ENCODE data around the gene VPS35L. TPM values are rescaled to one million over a fixed set of nuclear protein-coding genes. Genes with fewer than 3 reads are reported as not detected.
"Not testable (repeated sequence)": the region's sequence is repeated elsewhere in the genome, so short reads cannot be mapped to it uniquely, and the experiment has no call there.

VPS35L gene
- total RNA-seq, 1 donor from 2014 or later, result 22.4 TPM

DNA sequence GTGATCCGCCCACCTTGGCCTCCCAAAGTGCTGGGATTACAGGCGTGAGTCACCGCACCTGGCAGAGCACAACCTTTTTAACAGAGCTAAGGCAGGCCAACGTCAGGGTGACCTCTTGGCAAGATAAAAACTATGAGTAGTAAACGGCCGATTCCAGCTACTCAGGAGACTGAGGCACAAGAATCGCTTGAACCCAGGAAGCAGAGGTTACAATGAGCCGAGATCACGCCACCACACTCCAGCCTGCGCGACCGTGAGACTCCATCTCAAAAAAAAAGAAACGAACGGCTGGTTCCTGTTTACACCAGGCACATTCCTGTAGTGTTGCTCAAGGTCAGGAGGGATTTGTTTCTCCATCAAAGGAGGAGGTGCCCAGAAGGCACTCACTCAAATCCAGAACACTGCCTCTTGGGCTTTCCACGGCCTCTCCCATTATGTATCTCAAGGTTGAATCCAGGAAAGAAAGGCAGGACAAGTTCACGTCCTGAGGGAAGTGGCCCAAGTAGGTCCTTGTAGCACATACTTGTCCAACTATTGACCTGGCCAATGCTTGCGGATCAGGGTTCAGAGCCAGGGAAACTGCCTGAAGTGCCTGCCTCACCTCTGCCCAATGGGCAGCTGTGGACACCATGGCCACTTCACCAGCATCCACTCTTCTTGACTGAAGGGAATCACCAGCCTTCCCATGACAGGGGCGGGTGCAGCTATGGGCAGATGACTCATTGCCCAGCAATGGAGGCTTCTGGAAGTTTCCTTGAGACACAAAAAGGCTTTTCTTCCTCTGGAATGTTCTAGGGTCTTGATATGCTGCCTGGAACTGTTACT lies 149.0 kb downstream of the VPS35L start:
- intact Hi-C loops (cut with micrococcal nuclease), result no loop called here
- ATAC-seq, result peak; percentile 48
- DNase-seq, result no peak

DNA sequence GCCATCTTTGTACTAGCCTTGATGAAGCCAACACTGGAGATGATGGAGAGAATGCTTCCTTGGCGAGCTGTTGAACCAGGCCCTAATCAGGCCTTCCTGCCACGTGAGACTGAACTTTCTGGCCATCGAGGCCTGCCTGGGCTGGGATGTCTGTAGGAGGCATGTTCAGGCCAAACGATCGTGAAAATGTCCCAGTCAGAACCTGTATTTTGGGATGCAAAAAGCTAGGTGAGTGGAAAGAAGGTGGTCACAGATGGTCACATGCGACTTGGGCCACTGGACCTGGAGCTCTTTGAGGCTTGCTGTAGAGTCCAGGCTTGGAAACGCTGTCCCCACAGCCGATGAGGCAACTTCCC lies 149.6 kb downstream of the VPS35L start:
- no peak for DNase-seq
- no peak for ATAC-seq
- intact Hi-C loops (cut with micrococcal nuclease), result no loop called here

GRCh38 chr16:19705843-19706242 lies 150.3 kb downstream of the VPS35L start:
- ATAC-seq (peak; percentile 12), DNase-seq (no peak)
- intact Hi-C loops (cut with micrococcal nuclease), result no loop called here

GRCh38 chr16:19706846-19707245 lies 151.3 kb downstream of the VPS35L start:
- no peak for ATAC-seq
- intact Hi-C loops (cut with micrococcal nuclease), result no loop called here
- DNase-seq, result no peak

DNA sequence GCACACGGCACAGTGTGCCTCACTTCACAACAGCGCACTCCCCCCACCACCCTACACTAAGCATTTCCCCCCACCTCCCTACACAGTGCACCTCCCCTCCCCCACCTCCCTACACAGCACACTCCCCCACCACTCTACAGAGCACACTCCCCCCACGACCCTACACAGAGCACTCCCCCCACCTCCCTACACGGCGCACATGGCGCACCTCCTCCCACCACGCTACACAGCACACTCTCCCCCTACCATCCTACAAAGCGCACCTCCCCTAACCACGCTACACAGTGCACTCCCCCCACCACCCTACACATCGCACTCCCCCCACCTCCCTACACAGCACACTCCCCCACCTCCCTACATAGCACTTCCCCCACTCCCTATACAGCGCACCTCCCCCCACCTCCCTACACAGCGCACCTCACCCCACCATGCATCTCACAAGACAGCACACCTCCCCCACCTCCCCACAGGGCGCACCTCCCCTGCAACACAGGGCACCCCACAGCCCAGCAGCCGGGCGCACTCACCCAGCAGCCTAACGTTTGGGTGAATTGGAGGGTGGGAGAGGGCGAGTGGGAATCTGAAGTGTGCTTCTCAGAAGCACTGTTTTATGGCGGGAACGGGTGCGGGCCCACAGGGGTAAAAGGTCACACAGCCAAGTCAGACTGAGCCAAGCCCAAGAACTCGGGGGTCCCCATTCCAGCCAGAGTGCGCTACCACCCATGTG lies 152.2 kb downstream of the VPS35L start:
- intact Hi-C loops (cut with micrococcal nuclease), result no loop called here
- ATAC-seq, result no peak
- DNase-seq, result no peak

- ATAC-seq (no peak), DNase-seq (no peak)
- intact Hi-C loops (cut with micrococcal nuclease), result no loop called here
Measured at GRCh38 chr16:19708296-19709205, 153.0 kb downstream of the VPS35L start.

DNA sequence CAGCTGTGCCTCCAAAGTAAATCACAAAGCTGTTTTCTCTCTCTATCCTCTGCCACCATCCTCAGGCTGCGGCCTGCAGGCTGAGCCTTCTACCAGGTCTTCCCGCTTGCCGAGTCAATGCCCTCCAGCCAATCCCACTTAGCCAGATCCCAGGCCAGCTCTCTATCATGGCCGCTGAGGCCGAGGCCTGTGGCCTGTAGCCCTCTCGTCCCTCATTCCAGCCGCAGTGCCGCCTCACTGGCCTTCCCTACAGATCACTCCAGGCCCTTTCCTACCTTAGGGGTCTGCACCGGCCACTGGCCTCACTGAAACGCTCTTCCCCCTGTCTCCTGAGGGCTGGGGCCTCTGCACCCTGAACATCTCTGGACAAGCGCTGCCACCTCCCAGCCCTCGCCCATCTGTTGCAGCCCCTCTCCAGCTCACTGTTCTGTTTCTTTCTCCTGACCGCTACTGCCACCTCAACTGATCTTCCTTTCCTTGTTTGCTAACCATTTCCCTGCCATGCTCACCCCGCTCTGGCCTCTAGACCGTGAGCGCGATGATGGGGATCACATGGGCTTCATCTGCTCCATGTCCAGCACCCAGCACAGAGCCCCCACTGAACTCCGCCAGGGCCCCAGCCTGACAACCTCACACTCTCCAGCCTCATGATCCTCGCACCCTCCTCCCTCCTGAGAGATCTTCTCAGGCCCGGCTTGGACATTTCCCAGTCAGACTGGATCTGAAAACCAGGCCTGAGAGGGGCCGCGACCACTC lies 154.1 kb downstream of the VPS35L start:
- intact Hi-C loops (cut with micrococcal nuclease), result no loop called here
- no peak for DNase-seq

DNA sequence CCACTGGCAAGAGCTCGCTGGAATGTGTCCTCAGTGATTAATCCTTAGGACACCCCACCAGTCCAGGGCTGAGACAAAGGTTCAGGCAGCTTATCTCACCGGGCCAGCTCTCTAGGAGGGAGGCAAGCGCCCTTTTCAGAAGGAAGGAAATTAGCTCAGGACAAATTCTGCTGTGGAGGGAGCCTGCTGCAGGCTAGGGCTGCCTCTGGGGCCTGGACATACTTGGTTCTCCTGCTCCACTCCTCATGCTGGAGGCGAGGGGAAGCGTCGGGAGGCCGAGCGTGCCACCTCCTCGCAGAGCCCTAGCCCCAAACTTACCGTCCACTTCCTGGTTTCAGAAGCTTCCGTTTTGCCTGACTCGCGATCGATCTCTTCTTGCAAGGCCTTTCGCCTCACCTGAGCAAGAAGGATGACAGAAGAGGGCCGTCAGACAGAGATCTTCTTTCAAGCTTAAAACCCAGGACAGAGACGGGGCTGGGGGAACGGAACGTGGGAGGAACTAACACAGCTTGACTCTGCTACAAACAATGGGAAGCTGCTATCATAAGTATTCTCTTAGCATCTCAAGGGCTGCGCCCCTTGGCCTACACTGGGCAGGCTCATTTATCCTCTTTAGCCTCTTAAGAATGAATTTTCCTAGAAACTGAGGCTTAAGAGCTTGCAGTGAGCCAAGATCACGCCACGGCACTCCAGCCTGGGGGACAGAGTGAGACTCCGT lies 154.8 kb downstream of the VPS35L start:
- DNase-seq (no peak), ATAC-seq (peak; percentile 45)
- intact Hi-C loops (cut with micrococcal nuclease), result no loop called here

More for the DNA sequence above, 154.1 kb downstream of the VPS35L start:
- ATAC-seq, result no peak

GRCh38 chr16:19710991-19711545 lies 155.6 kb downstream of the VPS35L start:
- intact Hi-C loops (cut with micrococcal nuclease), result no loop called here
- peak; percentile 43 for DNase-seq
- no peak for ATAC-seq

GRCh38 chr16:19711643-19712042 lies 156.1 kb downstream of the VPS35L start:
- DNase-seq, result no peak
- intact Hi-C loops (cut with micrococcal nuclease), result no loop called here
- ATAC-seq, result no peak

DNA sequence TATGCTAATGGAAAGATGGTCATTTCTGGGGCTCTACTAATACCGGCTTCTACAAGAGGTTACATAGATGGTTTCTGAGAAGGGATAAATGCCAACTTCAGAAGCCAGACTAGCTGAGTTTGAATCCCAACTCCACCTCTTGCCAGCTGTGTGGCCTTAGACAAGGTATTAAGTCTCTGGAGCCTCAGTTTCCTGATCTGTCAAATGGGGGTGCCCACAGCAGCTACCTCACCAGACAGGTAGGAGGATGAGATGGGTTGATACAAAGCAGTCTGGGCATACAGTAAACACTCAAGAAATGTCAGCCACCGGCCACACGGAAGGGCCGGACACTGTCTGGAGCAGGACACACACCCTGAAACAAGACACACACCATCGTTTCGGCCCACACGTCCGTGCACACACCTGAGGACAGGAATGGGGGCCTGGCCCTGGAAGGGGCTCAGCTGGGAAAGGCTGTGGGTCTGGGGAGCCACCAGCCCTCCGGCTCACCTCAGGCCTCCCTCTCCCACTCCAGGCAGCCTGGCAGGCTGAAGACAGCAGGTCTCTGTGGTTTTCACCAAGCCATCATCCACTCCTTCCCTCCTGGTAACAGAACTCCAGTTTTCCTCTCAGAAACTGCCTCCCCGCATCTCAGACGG lies 157.0 kb downstream of the VPS35L start:
- ATAC-seq (no peak), DNase-seq (no peak)
- intact Hi-C loops (cut with micrococcal nuclease), result no loop called here

- DNase-seq (no peak), ATAC-seq (no peak)
- intact Hi-C loops (cut with micrococcal nuclease), result no loop called here
Measured at GRCh38 chr16:19713697-19714096, 158.2 kb downstream of the VPS35L start.

- intact Hi-C loops (cut with micrococcal nuclease), result no loop called here
Measured at GRCh38 chr16:19715566-19715965, 160.1 kb downstream of the VPS35L start.

DNA sequence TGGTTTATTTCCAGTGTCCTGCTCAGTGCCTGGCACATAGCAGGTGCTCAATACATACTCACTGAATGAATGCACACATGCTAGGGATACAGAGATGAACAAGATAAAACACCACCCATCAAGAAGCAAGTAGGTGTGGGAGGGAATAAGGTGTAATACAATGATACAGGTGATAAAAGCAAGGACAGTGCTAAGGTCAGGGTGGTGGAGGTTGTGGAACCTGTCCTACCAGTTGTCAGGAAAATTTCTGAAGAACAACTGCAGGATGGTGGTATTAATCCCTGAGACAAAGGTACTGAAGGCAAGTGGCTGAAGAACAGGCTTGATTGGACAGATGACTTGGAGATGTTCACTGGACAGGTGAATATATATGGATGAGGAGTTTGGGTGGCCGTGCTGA lies 160.7 kb downstream of the VPS35L start:
- no peak for ATAC-seq
- DNase-seq, result no peak
- intact Hi-C loops (cut with micrococcal nuclease), result no loop called here

More at GRCh38 chr16:19715566-19715965, 160.1 kb downstream of the VPS35L start:
- DNase-seq (no peak), ATAC-seq (no peak)

DNA sequence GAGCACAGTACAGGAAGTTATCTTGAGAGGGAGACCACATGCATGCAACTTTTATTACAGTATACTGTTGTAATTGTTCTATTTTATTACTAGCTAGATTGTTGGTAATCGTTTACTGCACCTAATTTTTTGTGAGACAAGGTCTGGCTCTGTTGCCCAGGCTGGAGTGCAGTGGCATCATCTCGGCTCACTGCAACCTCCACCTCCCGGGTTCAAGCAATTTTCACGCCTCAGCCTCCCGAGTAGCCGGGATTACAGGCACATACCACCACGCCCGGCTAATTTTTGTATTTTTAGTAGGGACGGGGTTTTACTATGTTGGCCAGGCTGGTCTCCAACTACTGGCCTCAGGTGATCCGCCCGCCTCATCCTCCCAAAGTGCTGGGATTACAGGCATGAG lies 161.2 kb downstream of the VPS35L start:
- DNase-seq; intact Hi-C loops (cut with micrococcal nuclease): not testable (repeated sequence)

DNA sequence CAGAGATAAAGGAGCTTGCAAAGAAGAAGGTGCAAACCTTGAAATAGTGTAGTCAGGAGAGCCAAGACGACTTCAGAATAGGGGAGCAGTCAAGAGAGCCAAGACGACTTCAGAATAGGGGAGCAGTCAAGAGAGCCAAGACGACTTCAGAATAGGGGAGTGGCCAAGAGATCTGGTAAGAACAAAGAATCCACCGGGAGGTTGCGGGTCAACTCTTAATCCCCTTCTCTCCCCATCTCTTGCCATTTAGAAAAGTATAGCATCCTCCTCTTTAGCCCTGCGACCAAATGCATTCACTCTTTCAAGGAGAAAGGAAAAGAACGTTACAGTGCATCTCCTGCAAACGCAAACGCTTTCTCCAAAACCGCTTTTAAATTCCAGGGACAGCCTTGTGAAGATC lies 161.8 kb downstream of the VPS35L start:
- no peak for DNase-seq
- ATAC-seq, result no peak
- intact Hi-C loops (cut with micrococcal nuclease), result no loop called here

More for the DNA sequence above, 161.2 kb downstream of the VPS35L start:
- not testable (repeated sequence) for ATAC-seq
